Right lobe of liver (tissue), 6 donors: Measurements from ENCODE around the gene MPV17. TPM values are rescaled to one million over a fixed set of nuclear protein-coding genes. Genes with fewer than 3 reads are reported as not detected.
"Not testable (repeated sequence)": the region's sequence is repeated elsewhere in the genome, so short reads cannot be mapped to it uniquely, and the experiment has no call there.

Source experiments
- ATAC-seq, 4 donors: fragments of 200-7000 bp; cut with Tn5 transposase; one replicate each; pipeline ENCODE4 v1.9.1; 2020; ENCODE audit warnings: mild to moderate bottlenecking in 4 of 4, moderate library complexity in 4 of 4
- DNase-seq, 3 donors: peaks; one replicate each; pipeline ENCODE4 v3.0.0-alpha.2; 2020
- H3K27ac ChIP-seq, 3 donors: fragments of 200-600 bp; one replicate each; pipeline ENCODE4 v1.8.0; 2022
- H3K27me3 ChIP-seq, 2 donors: fragments of 200-600 bp; one replicate each; pipeline ENCODE4 v1.8.0; 2022
- H3K36me3 ChIP-seq, 4 donors: fragments of 200-600 bp; sonication (generic) in 1 of 4; one replicate each; pipeline versions ENCODE4 v1.5.1 to v1.8.0; 2017 to 2022; ENCODE audit warnings: control low read depth in 1 of 4
- H3K4me1 ChIP-seq, 4 donors: fragments of 200-600 bp; sonication (generic) in 1 of 4; one replicate each; pipeline versions ENCODE4 v1.5.1 to v1.8.0; 2017 to 2022; ENCODE audit warnings: control low read depth in 1 of 4
- H3K4me3 ChIP-seq, 3 donors: fragments of 200-600 bp; one replicate each; pipeline ENCODE4 v1.8.0; 2022
- H3K9me3 ChIP-seq, 4 donors: fragments of 200-600 bp; sonication (generic) in 1 of 4; one replicate each; pipeline versions ENCODE4 v1.5.1 to v1.8.0; 2017 to 2022; ENCODE audit warnings: control low read depth in 1 of 4
- CTCF ChIP-seq, 4 donors: fragments of 200-600 bp in 3 of 4; fragments of 450-650 bp in 1 of 4; IDR thresholded peaks; one replicate each; pipeline versions ENCODE4 v1.5.1 to v1.8.0; 2016 to 2022; ENCODE audit warnings: antibody characterized with exemption in 4 of 4, mild to moderate bottlenecking in 2 of 4
- POLR2A ChIP-seq: fragments of 450-650 bp; IDR thresholded peaks from one replicate; pipeline ENCODE4 v1.6.1; 2017; ENCODE audit warnings: antibody characterized with exemption, mild to moderate bottlenecking
- WGBS: methylation state at CpG from one replicate; pipeline ENCODE4 v1.1.6; 2018; ENCODE audit warnings: low coverage, low lambda C conversion rate; ENCODE audit not compliant: insufficient coverage; ENCODE audit errors: missing lambda C conversion rate; 5-methylcytosine and 5-hydroxymethylcytosine counted together
- intact Hi-C, 2 donors: fragments of 100-400 bp; cut with DNase I; formaldehyde crosslinking; loops; one replicate each; pipeline versions ENCODE4 v1.11.2 to v1.14.1; 2022
- total RNA-seq, 6 experiments: library from RNA; depleted of rRNA in 2 of 6; stranded (reverse); fragments of >200 nt in 2 of 6; fragmentation: NEBNext Ultra II Directional in 3 of 6; extraction: Animal tissue kit (Norgen Biotek cat#: 25700) in 3 of 6; gene quantifications; one replicate each; pipeline versions ENCODE4 v1.1.0 to v1.2.4, GENCODE V29; 2016 to 2023
- donor health status: DM: no; HTN: yes; CAD: no.
- donor health status: DM: no; HTN: no; CAD: no.
- donor health status: DM: no; HTN: no; CAD: no.
- donor health status: DM: no; HTN: yes; CAD: no.
- donor health status: DM: no; HTN: yes; CAD: no.

MPV17 gene
- total RNA-seq, 6 experiments from 2014 or later = 17.2 to 82.3 (median 30.4) TPM

DNA sequence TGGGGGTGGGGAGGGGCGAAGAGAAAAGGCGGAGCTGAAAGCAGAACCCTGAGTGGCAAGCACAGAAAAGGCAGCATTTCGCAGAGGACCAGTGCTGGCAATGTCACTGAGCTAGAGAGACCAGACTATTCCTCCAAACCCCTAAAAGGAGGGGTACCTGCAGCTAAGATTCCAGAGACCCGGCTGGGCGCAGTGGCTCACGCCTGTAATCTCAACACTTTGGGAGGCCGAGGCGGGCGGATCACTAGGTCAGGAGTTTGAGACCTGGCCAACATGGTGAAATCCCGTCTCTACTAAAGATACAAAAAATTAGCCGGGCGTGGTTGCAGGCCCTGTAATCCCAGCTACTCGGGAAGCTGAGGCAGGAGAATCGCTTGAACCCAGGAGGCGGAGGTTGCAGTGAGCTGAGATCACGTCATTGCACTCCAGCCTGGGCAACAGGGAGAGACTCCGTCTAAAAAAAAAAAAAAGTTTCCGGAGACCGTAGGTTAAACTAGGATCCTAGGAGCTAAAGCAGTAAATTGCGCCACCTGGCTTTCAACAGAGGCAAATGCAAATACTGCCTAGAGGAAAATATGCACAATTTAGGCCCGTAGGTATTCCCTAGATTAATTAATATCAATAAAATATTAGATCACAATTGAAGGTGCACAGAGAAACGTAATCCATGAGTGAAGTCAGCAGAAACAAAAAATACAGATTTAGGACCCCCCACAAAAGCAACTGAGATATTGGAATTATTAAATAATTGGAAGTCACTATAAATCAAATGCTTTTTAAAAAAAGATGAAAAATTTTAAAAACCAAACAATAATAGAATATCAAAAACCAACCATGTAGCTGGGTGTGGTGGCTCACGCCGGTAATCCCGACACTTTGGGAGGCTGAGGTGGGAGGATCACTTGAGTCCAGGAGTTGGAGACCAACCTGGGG is 19.5 kb downstream of the MPV17 start:
- no peaks in the 10 kb centered on the region for H3K36me3 ChIP-seq
- no peaks in the 10 kb centered on the region for H3K9me3 ChIP-seq
- 13% methylated on average over 20 of the region's 25 CpGs for WGBS
- ATAC-seq (peak; percentile 85 to 94 (median 86)), DNase-seq (peak in 2 of 3 donors; percentile 36 to 59)
- TF ChIP-seq CTCF (IDR thresholded peaks at IDR 0.05) (peak; percentile 84 to 92 (median 88)), POLR2A (no peak)
- H3K4me1 ChIP-seq = peaks cover 0 to 20% (median 2%) of the 10 kb centered on the region in 4 donors
- H3K27me3 ChIP-seq = no peaks in the 10 kb centered on the region
- intact Hi-C loops = loop anchor here in 1 of 2 donors (10.0 kb wide), 1 partner anchor 49 kb away; no protein-coding TSS in a partner anchor
- H3K27ac ChIP-seq = peak overlapping the region; percentile 33 to 55 (median 45)
- peak overlapping the region; percentile 26 to 51 (median 35) for H3K4me3 ChIP-seq

DNA sequence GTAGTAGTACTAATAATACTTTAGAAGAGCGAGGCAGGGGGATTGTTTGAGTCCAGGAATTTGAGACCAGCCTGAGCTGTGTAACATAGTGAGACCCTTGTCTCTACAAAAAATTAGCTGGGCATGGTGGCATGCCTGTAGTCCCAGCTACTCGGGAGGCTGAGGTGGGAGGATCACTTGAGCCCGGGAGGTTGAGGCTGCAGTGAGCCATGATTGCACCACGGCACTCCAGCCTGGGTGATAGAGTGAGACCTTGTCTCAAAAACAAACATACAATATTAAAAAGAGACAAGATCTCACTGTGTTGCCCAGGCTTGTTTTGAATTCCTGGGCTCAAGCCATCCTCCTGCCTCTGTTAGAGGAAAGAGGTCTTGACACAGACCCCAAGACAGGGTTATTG is 22.3 kb downstream of the MPV17 start:
- DNase-seq, ATAC-seq, H3K4me1 ChIP-seq, H3K27me3 ChIP-seq, H3K9me3 ChIP-seq, H3K4me3 ChIP-seq, H3K36me3 ChIP-seq, H3K27ac ChIP-seq: not testable (repeated sequence)
- intact Hi-C loops = loop anchor here in 1 of 2 donors (10.0 kb wide), 1 partner anchor 46 kb away; no protein-coding TSS in a partner anchor
- WGBS = 72% methylated on average over 4 of the region's 4 CpGs

- H3K36me3 ChIP-seq = no peaks in the 10 kb centered on the region
- H3K4me1 ChIP-seq = peaks cover 0 to 4% (median 2%) of the 10 kb centered on the region in 4 donors
- intact Hi-C loops = loop anchor here in 1 of 2 donors (10.0 kb wide), 1 partner anchor 204 kb away; no protein-coding TSS in a partner anchor
- TF ChIP-seq POLR2A (no peak), CTCF (IDR thresholded peaks at IDR 0.05) (no peak)
- H3K4me3 ChIP-seq = no peak overlapping the region
- no peak overlapping the region for H3K27ac ChIP-seq
- no peaks in the 10 kb centered on the region for H3K9me3 ChIP-seq
- 88% methylated on average over 10 of the region's 18 CpGs for WGBS
- DNase-seq = no peak
- no peak for ATAC-seq
- no peaks in the 10 kb centered on the region for H3K27me3 ChIP-seq
Measured at GRCh38 chr2:27298391-27299080, 24.4 kb downstream of the MPV17 start.

- intact Hi-C loops = loop anchor here in 1 of 2 donors (10.0 kb wide), 1 partner anchor 202 kb away; no protein-coding TSS in a partner anchor
- H3K27me3 ChIP-seq = no peaks in the 10 kb centered on the region
- no peaks in the 10 kb centered on the region for H3K36me3 ChIP-seq
- peaks cover 0 to 14% (median 6%) of the 10 kb centered on the region in 4 donors for H3K4me1 ChIP-seq
- no peaks in the 10 kb centered on the region for H3K9me3 ChIP-seq
- H3K4me3 ChIP-seq = no peak overlapping the region
- no peak for ATAC-seq
- TF ChIP-seq CTCF (IDR thresholded peaks at IDR 0.05) (no peak), POLR2A (no peak)
- DNase-seq = no peak
- H3K27ac ChIP-seq = no peak overlapping the region
- WGBS = no CpG with 5 or more reads among the region's 3 CpGs
Measured at GRCh38 chr2:27297195-27297594, 25.7 kb downstream of the MPV17 start.
